ENCODE data around the gene IQCF5.
"Not testable (repeated sequence)": the region's sequence is repeated elsewhere in the genome, so short reads cannot be mapped to it uniquely, and the experiment has no call there.

IQCF5 gene

GRCh38 chr3:51873253-51873766, 2.1 kb downstream of the IQCF5 start:
- no CpG with 5 or more reads among the region's 1 CpG for WGBS (ENCODE audit: insufficient coverage, insufficient read length)
- Histone ChIP-seq H3K4me3 (ENCODE audit: low read length) (no peak overlapping the region), H3K4me1 (ENCODE audit: control insufficient read depth, insufficient read depth, low read length) (no peaks in the 10 kb centered on the region), H3K9me3 (ENCODE audit: control insufficient read depth, insufficient read depth, low read length) (no peaks in the 10 kb centered on the region), H3K27me3 (ENCODE audit: control insufficient read depth, insufficient read depth, low read length) (no peaks in the 10 kb centered on the region), H3K36me3 (ENCODE audit: control insufficient read depth, insufficient read depth, low read length) (no peaks in the 10 kb centered on the region), H3K27ac (ENCODE audit: low read length) (no peak overlapping the region)
- DNase-seq (ENCODE audit: low read depth, low spot score): no peak

- H3K36me3 ChIP-seq (ENCODE audit: control insufficient read depth, insufficient read depth, low read length): no peaks in the 10 kb centered on the region
- H3K27me3 ChIP-seq (ENCODE audit: control insufficient read depth, insufficient read depth, low read length): no peaks in the 10 kb centered on the region
- no CpG with 5 or more reads among the region's 2 CpGs for WGBS (ENCODE audit: insufficient coverage, insufficient read length)
- H3K4me3 ChIP-seq (ENCODE audit: low read length): no peak overlapping the region
- DNase-seq (ENCODE audit: low read depth, low spot score): no peak
- H3K9me3 ChIP-seq (ENCODE audit: control insufficient read depth, insufficient read depth, low read length): no peaks in the 10 kb centered on the region
- no peaks in the 10 kb centered on the region for H3K4me1 ChIP-seq (ENCODE audit: control insufficient read depth, insufficient read depth, low read length)
- H3K27ac ChIP-seq (ENCODE audit: low read length): no peak overlapping the region
These were observed 6.1 kb downstream of the IQCF5 start for GRCh38 chr3:51869304-51869703.

DNA sequence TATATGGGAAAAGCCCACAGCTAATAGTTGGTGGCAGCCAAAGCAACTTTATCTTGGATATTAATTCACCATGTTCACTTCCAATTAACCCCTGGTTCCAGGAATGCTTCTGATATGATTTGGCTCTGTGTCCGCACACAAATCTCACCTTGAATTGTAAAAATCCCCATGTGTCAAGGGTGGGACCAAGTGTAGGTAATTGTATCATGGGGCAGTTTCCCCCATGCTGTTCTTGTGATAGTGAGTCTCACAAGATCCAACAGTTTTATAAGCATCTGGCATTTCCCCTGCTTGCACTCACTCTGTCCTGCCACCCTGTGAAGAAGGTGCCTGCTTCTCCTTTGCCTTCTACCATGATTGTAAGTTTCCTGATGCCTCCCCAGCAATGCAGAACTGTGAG, 6.5 kb downstream of the IQCF5 start:
- H3K9me3 ChIP-seq (ENCODE audit: control insufficient read depth, insufficient read depth, low read length); H3K4me3 ChIP-seq (ENCODE audit: low read length); H3K27ac ChIP-seq (ENCODE audit: low read length); H3K36me3 ChIP-seq (ENCODE audit: control insufficient read depth, insufficient read depth, low read length); H3K27me3 ChIP-seq (ENCODE audit: control insufficient read depth, insufficient read depth, low read length); H3K4me1 ChIP-seq (ENCODE audit: control insufficient read depth, insufficient read depth, low read length); DNase-seq (ENCODE audit: low read depth, low spot score): not testable (repeated sequence)
- WGBS (ENCODE audit: insufficient coverage, insufficient read length): no CpG with 5 or more reads among the region's 1 CpG

- Histone ChIP-seq H3K27ac (ENCODE audit: low read length) (no peak overlapping the region), H3K4me3 (ENCODE audit: low read length) (no peak overlapping the region), H3K36me3 (ENCODE audit: control insufficient read depth, insufficient read depth, low read length) (no peaks in the 10 kb centered on the region), H3K9me3 (ENCODE audit: control insufficient read depth, insufficient read depth, low read length) (no peaks in the 10 kb centered on the region; the same call in 1 of the 2 replicates), H3K4me1 (ENCODE audit: control insufficient read depth, insufficient read depth, low read length) (no peaks in the 10 kb centered on the region), H3K27me3 (ENCODE audit: control insufficient read depth, insufficient read depth, low read length) (no peaks in the 10 kb centered on the region)
- no CpG with 5 or more reads among the region's 13 CpGs for WGBS (ENCODE audit: insufficient coverage, insufficient read length)
- DNase-seq (ENCODE audit: low read depth, low spot score): no peak
These were observed 12.5 kb downstream of the IQCF5 start for GRCh38 chr3:51862886-51863285.

DNA sequence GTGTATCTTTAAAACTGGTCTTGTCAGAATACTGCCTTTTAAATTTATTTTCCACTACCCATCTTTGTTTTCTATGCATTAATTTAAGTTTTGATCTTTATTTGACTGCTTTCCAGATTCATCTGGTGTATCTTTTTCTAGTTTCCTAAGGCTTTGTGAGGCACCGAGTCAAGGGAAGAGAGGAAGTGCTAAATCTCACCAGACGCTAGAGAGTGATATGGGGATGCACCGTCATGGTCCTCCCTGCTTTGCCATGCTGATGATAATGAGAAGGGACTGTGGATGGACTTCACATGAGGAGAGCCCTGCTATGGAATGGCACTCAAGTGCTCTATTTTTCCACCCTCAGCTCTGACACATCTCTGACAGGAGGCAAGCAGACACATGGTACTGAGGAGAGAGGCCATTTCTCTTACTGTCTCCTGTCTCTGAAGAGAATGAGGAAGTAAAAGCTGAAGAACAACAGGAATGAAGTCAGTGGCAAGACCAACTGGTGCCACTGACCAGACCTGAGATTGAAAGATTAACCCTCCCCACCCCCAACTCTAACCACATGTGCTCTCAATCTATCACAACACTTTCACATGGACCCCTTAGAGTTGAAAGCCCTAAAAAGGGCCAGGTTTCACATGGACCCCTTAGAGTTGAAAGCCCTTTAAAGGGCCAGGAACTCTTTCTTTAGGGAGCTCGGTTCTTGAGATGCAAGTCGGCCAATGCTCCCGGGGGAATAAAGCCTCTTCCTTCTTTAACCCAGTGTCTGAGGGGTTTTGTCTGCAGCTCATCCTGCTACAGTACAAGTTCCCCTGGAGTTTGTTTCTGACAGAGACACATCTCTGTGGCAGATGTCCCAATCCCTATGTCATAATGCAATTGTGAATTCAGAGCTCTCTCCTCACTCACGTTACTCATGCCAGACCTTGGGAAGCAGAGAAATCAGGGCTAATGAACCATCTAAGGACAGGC, 14.4 kb downstream of the IQCF5 start, which contains the start of gene IQCF2:
Gene IQCF2 (plus strand): TSS at position 913 of the 963 bp plus-strand sequence. CDS start 52 bp downstream, outside the sequence.
- WGBS (ENCODE audit: insufficient coverage, insufficient read length): no CpG with 5 or more reads among the region's 7 CpGs
- Histone ChIP-seq H3K27ac (ENCODE audit: low read length) (no peak within 1 kb of the TSS), H3K4me1 (ENCODE audit: control insufficient read depth, insufficient read depth, low read length) (no peaks in the 10 kb centered on the region), H3K4me3 (ENCODE audit: low read length) (no peak within 1 kb of the TSS), H3K27me3 (ENCODE audit: control insufficient read depth, insufficient read depth, low read length) (no peaks in the 10 kb centered on the region), H3K9me3 (ENCODE audit: control insufficient read depth, insufficient read depth, low read length) (no peaks in the 10 kb centered on the region; the same call in 1 of the 2 replicates), H3K36me3 (ENCODE audit: control insufficient read depth, insufficient read depth, low read length) (no peaks in the 10 kb centered on the region)
- no peak for DNase-seq (ENCODE audit: low read depth, low spot score)

DNA sequence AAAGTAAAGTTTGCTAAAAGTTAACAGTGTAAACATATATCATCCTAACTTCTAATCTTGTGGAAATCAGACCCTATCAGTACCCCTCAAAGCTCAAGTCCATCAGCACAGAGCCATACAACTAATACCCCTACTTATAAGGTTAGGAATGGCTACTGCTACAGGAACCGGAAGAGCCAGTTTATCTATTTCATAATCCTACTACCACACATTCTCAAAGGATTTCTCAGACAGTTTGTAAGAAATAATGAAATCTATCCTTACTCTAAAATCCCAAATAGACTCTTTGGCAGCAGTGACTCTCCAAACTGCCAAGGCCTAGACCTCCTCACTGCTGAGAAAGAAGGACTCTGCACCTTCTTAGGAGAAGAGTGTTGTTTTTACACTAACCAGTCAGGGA, 20.0 kb downstream of the IQCF5 start:
- not testable (repeated sequence) for H3K4me3 ChIP-seq (ENCODE audit: low read length); H3K9me3 ChIP-seq (ENCODE audit: control insufficient read depth, insufficient read depth, low read length); H3K4me1 ChIP-seq (ENCODE audit: control insufficient read depth, insufficient read depth, low read length); H3K27ac ChIP-seq (ENCODE audit: low read length); H3K36me3 ChIP-seq (ENCODE audit: control insufficient read depth, insufficient read depth, low read length); DNase-seq (ENCODE audit: low read depth, low spot score); H3K27me3 ChIP-seq (ENCODE audit: control insufficient read depth, insufficient read depth, low read length)
- WGBS (ENCODE audit: insufficient coverage, insufficient read length): no CpG with 5 or more reads among the region's 1 CpG

GRCh38 chr3:51845129-51845528, 30.3 kb downstream of the IQCF5 start:
- Histone ChIP-seq H3K9me3 (ENCODE audit: control insufficient read depth, insufficient read depth, low read length) (no peaks in the 10 kb centered on the region), H3K27ac (ENCODE audit: low read length) (no peak overlapping the region), H3K36me3 (ENCODE audit: control insufficient read depth, insufficient read depth, low read length) (no peaks in the 10 kb centered on the region), H3K4me1 (ENCODE audit: control insufficient read depth, insufficient read depth, low read length) (no peaks in the 10 kb centered on the region), H3K4me3 (ENCODE audit: low read length) (no peak overlapping the region), H3K27me3 (ENCODE audit: control insufficient read depth, insufficient read depth, low read length) (no peaks in the 10 kb centered on the region)
- DNase-seq (ENCODE audit: low read depth, low spot score): peak; percentile 9
- WGBS (ENCODE audit: insufficient coverage, insufficient read length): no CpG with 5 or more reads among the region's 7 CpGs

DNA sequence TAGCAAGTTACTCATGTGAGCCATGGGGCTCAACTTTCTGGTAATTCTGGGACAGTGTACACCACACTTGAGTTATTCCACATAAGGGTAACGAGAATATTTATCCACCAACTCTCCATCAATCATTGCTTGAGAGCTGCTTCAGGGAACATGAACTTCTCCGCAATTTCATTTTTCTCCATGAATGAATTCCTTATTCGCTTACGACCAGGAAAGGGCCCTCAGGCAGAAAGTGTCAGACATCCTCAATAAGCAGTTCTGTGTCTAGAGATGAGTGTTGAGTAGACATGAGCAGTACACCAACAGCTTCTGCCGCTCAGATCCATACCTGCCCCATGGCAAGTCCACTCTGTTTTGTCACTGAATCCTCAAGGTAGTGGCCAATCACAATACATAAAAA, 38.8 kb downstream of the IQCF5 start:
- no peak for DNase-seq (ENCODE audit: low read depth, low spot score)
- Histone ChIP-seq H3K36me3 (ENCODE audit: control insufficient read depth, insufficient read depth, low read length) (no peaks in the 10 kb centered on the region), H3K9me3 (ENCODE audit: control insufficient read depth, insufficient read depth, low read length) (no peaks in the 10 kb centered on the region), H3K4me3 (ENCODE audit: low read length) (no peak overlapping the region), H3K27ac (ENCODE audit: low read length) (no peak overlapping the region), H3K4me1 (ENCODE audit: control insufficient read depth, insufficient read depth, low read length) (no peaks in the 10 kb centered on the region), H3K27me3 (ENCODE audit: control insufficient read depth, insufficient read depth, low read length) (no peaks in the 10 kb centered on the region)
- WGBS (ENCODE audit: insufficient coverage, insufficient read length): no CpG with 5 or more reads among the region's 5 CpGs

DNA sequence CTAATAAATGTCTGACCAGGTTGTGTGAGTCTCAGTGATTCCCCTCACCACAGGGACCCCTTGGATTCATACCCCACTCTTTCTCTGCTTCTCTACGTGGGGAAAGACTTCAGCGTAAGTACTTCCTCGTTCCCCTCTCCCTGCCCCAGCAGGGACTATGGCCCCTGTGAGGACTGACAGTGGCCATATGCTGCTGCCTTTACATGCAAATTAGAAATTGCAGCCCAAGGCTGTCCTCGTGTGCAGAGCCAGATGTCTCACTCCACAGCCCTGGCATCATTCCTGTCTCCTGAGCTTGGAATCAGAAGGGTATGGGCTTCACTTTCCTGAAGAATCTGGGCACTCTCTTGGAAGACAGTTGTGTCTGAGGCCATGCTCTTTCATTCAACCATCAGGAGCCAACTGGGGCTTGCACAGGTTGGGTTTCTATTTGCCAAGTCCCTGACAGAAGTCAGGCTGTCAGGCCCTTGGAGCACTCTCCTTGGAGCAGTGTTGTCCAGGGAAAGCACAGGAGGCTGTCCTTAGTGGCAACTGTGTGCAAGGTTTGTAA, 44.5 kb downstream of the IQCF5 start:
- no CpG with 5 or more reads among the region's 4 CpGs for WGBS (ENCODE audit: insufficient coverage, insufficient read length)
- H3K27ac ChIP-seq (ENCODE audit: low read length): no peak overlapping the region
- no peaks in the 10 kb centered on the region for H3K9me3 ChIP-seq (ENCODE audit: control insufficient read depth, insufficient read depth, low read length)
- DNase-seq (ENCODE audit: low read depth, low spot score): no peak
- no peak overlapping the region for H3K4me3 ChIP-seq (ENCODE audit: low read length)
- H3K27me3 ChIP-seq (ENCODE audit: control insufficient read depth, insufficient read depth, low read length): no peaks in the 10 kb centered on the region
- H3K36me3 ChIP-seq (ENCODE audit: control insufficient read depth, insufficient read depth, low read length): no peaks in the 10 kb centered on the region
- H3K4me1 ChIP-seq (ENCODE audit: control insufficient read depth, insufficient read depth, low read length): no peaks in the 10 kb centered on the region

DNA sequence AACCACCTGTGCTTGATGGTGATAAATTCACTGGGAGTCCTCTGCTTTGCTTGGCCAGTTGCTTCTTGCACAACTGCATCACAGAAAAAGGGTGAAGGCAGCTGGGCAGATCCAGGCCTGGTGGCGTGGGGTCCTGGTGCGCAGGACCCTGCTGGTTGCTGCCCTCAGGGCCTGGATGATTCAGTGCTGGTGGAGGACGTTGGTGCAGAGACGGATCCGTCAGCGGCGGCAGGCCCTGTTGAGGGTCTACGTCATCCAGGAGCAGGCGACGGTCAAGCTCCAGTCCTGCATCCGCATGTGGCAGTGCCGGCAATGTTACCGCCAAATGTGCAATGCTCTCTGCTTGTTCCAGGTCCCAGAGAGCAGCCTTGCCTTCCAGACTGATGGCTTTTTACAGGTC, 45.1 kb downstream of the IQCF5 start:
- DNase-seq (ENCODE audit: low read depth, low spot score): no peak
- no peaks in the 10 kb centered on the region for H3K27me3 ChIP-seq (ENCODE audit: control insufficient read depth, insufficient read depth, low read length)
- H3K36me3 ChIP-seq (ENCODE audit: control insufficient read depth, insufficient read depth, low read length): no peaks in the 10 kb centered on the region
- no peak overlapping the region for H3K27ac ChIP-seq (ENCODE audit: low read length)
- no CpG with 5 or more reads among the region's 13 CpGs for WGBS (ENCODE audit: insufficient coverage, insufficient read length)
- H3K4me3 ChIP-seq (ENCODE audit: low read length): no peak overlapping the region
- no peaks in the 10 kb centered on the region for H3K4me1 ChIP-seq (ENCODE audit: control insufficient read depth, insufficient read depth, low read length)
- no peaks in the 10 kb centered on the region for H3K9me3 ChIP-seq (ENCODE audit: control insufficient read depth, insufficient read depth, low read length)
